Measurements from ENCODE around the gene TMEM178B. TPM values are rescaled to one million over a fixed set of nuclear protein-coding genes. Genes with fewer than 3 reads are reported as not detected.

TMEM178B gene
- total and polyA plus RNA-seq, 9 of the 15 experiments (the other 6 are each of a cell fraction or from before 2014, with no cell fraction given) = under 0.01 to 0.03 (median 0.01) TPM; not detected in 5

GRCh38 chr7:141165521-141165920 lies 91.7 kb downstream of the TMEM178B start:
- Histone ChIP-seq H3K4me2 (ENCODE audit: insufficient read depth, low read length) (no peak overlapping the region), H4K20me1 (replicated peaks; ENCODE audit: control insufficient read depth, insufficient read depth, low read length) (no peaks in the 10 kb centered on the region; the same call in 1 of the 2 replicates), H3K9me3 (replicated peaks; ENCODE audit: control insufficient read depth, insufficient read depth, low read depth, low read length) (no peaks in the 10 kb centered on the region), H3K4me1 (replicated peaks in 1 of 2; ENCODE audit: control insufficient read depth in 2 of 2, insufficient read depth in 2 of 2, low read length in 2 of 2) (no peaks in the 10 kb centered on the region), H2AFZ (ENCODE audit: low read depth, low read length) (no peak overlapping the region), H3K4me3 (no peak overlapping the region), H3K36me3 (ENCODE audit: control insufficient read depth, insufficient read depth, low read length) (no peaks in the 10 kb centered on the region), H3K9me1 (ENCODE audit: control insufficient read depth, insufficient read depth, low read length) (no peaks in the 10 kb centered on the region), H3K9ac (ENCODE audit: insufficient read depth in 1 of 2, low read depth in 2 of 2, low read length in 2 of 2) (no peak overlapping the region), H3K79me2 (ENCODE audit: control insufficient read depth, insufficient read depth, low read length) (no peaks in the 10 kb centered on the region), H3K27me3 (ENCODE audit: control insufficient read depth in 2 of 2, insufficient read depth in 2 of 2, low read length in 2 of 2) (peaks cover 0 to 22% of the 10 kb centered on the region in 2 experiments; a peak in 4 of 5 replicates), H3K27ac (ENCODE audit: extremely low read depth, low read depth, low read length) (no peak overlapping the region)
- 0% methylated on average over 2 of the region's 2 CpGs for WGBS (ENCODE audit: insufficient coverage, low coverage, missing lambda C conversion rate)
- FAIRE-seq = no peak
- BruUV-seq (replicated peaks) = no TSS peak
- no peak for DNase-seq (ENCODE audit: extremely low read depth in 1 of 4, low spot score in 3 of 4)
- intact Hi-C loops (cut with micrococcal nuclease) = no loop called here
- POLR2A ChIA-PET = interaction anchor here (0.7 to 1.0 kb wide), 2 partner anchors 75 to 101 kb away, joined by 3 read pairs; no protein-coding TSS in a partner anchor
- in situ Hi-C loops (cut with MboI) = no loop called here
- ATAC-seq = no peak
- CTCF ChIA-PET (ENCODE audit: low intra/inter-chr PET ratio) = no interaction called here
- TF ChIP-seq GTF2F1 (IDR thresholded peaks at IDR 0.05; ENCODE audit: low read depth, low read length) = no peak
- no peak for TF ChIP-seq SIRT6 (IDR thresholded peaks at IDR 0.05; ENCODE audit: low read depth, low read length)
- no peak for TF ChIP-seq MXI1 (IDR thresholded peaks at IDR 0.05; ENCODE audit: low read depth, low read length)
- no peak for TF ChIP-seq ZBTB17 (CRISPR knock-in tag; IDR thresholded peaks at IDR 0.05)
- TF ChIP-seq EWSR1 (IDR thresholded peaks at IDR 0.05; ENCODE audit: borderline replicate concordance, low read depth, partially characterized antibody) = no peak
- no peak for TF ChIP-seq TRIM24 (IDR thresholded peaks at IDR 0.05)
- no peak for TF ChIP-seq HNRNPUL1 (IDR thresholded peaks at IDR 0.05; ENCODE audit: low read length)
- no peak for TF ChIP-seq CTCFL (IDR thresholded peaks at IDR 0.05; ENCODE audit: borderline replicate concordance, insufficient read depth, low read depth, low read length, poor library complexity, severe bottlenecking)
- no peak for TF ChIP-seq USF1 (CRISPR knock-in tag; IDR thresholded peaks at IDR 0.05)
